ENCODE data around the gene CALCB.
A peak's percentile ranks its signal among the peaks of the same experiment; 100 is the strongest.

The CALCB gene

GRCh38 chr11:15111215-15111614 lies 37.8 kb downstream of the CALCB start:
- H3K27me3 ChIP-seq, result peaks cover 0 to 12% (median 0%) of the 10 kb centered on the region in 11 experiments; a peak in 4 of 22 replicates
- no peak for TF ChIP-seq Cebpa-rat (IDR thresholded peaks at IDR 0.05)
- peaks cover 41 to 98% (median 92%) of the 10 kb centered on the region in 10 experiments for H3K4me1 ChIP-seq
- peak overlapping the region in 8 of 11 experiments; percentile 77 to 97 (median 92); a peak in 16 of 22 replicates for H3K27ac ChIP-seq
- peak overlapping the region in 9 of 11 experiments; percentile 19 to 98 (median 90); a peak in 17 of 22 replicates for H3K4me2 ChIP-seq
- H3K9me3 ChIP-seq (replicated peaks in 1 of 11), result no peaks in the 10 kb centered on the region
- no peak overlapping the region for H3K4me3 ChIP-seq
- H3K9ac ChIP-seq, result peak overlapping the region in 4 of 11 experiments; percentile 8 to 83 (median 50); a peak in 6 of 22 replicates
- H3K36me3 ChIP-seq, result no peaks in the 10 kb centered on the region
- H4K20me1 ChIP-seq, result no peaks in the 10 kb centered on the region

GRCh38 chr11:15112131-15112541 lies 38.7 kb downstream of the CALCB start:
- Histone ChIP-seq H3K27me3 (peaks cover 0 to 12% (median 0%) of the 10 kb centered on the region in 11 experiments; a peak in 4 of 22 replicates), H3K9ac (peak overlapping the region in 8 of 11 experiments; percentile 11 to 83 (median 66); a peak in 12 of 22 replicates), H3K4me2 (peak overlapping the region in 9 of 11 experiments; percentile 72 to 98 (median 94); a peak in 18 of 22 replicates), H3K4me3 (0 out of 20 replicates have a peak overlapping the region, but pooled peaks of 1 of the 10 experiments have one; percentile 5), H4K20me1 (no peaks in the 10 kb centered on the region), H3K9me3 (replicated peaks in 1 of 11) (peaks cover 0 to 2% (median 0%) of the 10 kb centered on the region in 11 experiments; a peak in 1 of 22 replicates), H3K27ac (peak overlapping the region in 9 of 11 experiments; percentile 35 to 97 (median 91); a peak in 17 of 22 replicates), H3K36me3 (no peaks in the 10 kb centered on the region), H3K4me1 (peaks cover 38 to 94% (median 82%) of the 10 kb centered on the region in 10 experiments)
- TF ChIP-seq Cebpa-rat (IDR thresholded peaks at IDR 0.05), result no peak

- peak overlapping the region in 8 of 11 experiments; percentile 41 to 83 (median 77); a peak in 16 of 22 replicates for H3K9ac ChIP-seq
These were observed 40.0 kb downstream of the CALCB start for GRCh38 chr11:15113381-15113780.

DNA sequence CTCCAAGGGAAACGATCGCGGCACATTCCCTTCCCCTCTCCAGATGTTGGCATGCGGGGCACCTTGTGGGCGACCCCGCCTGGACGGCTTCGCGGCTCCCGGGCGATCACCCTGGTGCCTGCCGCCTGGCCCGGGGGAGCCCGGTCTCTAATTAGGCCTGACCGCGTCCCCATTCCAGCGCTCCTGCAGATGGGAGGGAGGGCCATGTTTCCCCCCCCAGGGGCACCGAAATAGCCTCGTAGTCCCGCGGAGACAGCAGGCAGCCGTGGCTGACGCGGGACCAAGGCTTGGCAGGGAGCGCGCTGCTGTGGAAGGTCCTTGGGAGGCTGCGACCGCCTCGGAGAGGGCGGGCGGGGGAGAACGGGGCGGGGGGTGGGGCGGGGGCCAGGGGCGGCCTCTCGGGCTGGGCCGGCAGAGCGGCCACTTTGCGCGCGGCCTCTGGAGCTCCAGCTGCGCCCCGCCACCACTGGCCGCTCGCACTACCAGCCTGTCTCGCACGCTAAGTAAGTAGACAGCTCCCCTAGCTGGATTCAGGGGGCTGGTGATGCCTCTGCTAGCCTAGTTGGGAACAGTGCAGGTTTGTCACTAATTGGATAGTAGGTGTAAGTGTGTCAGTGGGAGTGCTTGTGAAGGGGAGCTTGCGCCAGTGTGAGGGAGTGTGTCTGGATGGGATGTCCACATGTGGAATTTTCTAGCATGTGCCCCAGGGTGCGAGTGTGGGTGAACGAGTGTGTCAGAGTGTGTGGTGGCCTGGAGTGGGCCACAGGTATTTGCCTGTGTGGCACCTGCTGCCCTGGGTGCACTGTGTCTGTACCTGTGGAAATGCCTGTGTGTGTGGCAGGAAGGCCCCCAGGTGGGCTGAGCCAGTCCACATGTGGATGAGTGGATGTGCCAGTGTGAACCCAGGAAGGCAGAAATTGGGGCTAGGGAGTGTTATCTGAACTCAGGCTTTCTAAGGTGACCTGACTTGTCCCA lies 41.4 kb downstream of the CALCB start, which contains the start of gene INSC:
TSS of gene INSC (plus strand) at position 423 of the 975 bp plus-strand sequence. CDS start 34,252 bp downstream, outside the sequence.
- H3K9ac ChIP-seq, result peak within 1 kb of the TSS in 10 of 11 experiments; percentile 59 to 83 (median 76); a peak in 18 of 22 replicates
- H3K4me3 ChIP-seq, result peak within 1 kb of the TSS; percentile 37 to 68 (median 52); a peak in 17 of 20 replicates
- H3K9me3 ChIP-seq (replicated peaks in 1 of 11), result peaks cover 0 to 4% (median 0%) of the 10 kb centered on the region in 11 experiments; a peak in 1 of 22 replicates
- no peak for TF ChIP-seq Cebpa-rat (IDR thresholded peaks at IDR 0.05)
- H4K20me1 ChIP-seq, result no peaks in the 10 kb centered on the region
- H3K27me3 ChIP-seq, result peaks cover 0 to 12% (median 0%) of the 10 kb centered on the region in 11 experiments; a peak in 4 of 22 replicates
- peak within 1 kb of the TSS in 10 of 11 experiments; percentile 10 to 97 (median 90); a peak in 19 of 22 replicates for H3K27ac ChIP-seq
- H3K4me2 ChIP-seq, result peak within 1 kb of the TSS; percentile 87 to 98 (median 95)
- H3K36me3 ChIP-seq, result no peaks in the 10 kb centered on the region
- peaks cover 27 to 94% (median 78%) of the 10 kb centered on the region in 10 experiments for H3K4me1 ChIP-seq

More at GRCh38 chr11:15113381-15113780, 40.0 kb downstream of the CALCB start:
- peaks cover 26 to 94% (median 79%) of the 10 kb centered on the region in 10 experiments for H3K4me1 ChIP-seq
- no peaks in the 10 kb centered on the region for H3K36me3 ChIP-seq
- H3K4me3 ChIP-seq, result peak overlapping the region in 3 of 10 experiments; percentile 6 to 14 (median 12); a peak in 2 of 20 replicates
- peaks cover 0 to 12% (median 0%) of the 10 kb centered on the region in 11 experiments; a peak in 4 of 22 replicates for H3K27me3 ChIP-seq
- peak overlapping the region; percentile 80 to 98 (median 94) for H3K4me2 ChIP-seq
- peak overlapping the region in 10 of 11 experiments; percentile 16 to 97 (median 90); a peak in 19 of 22 replicates for H3K27ac ChIP-seq
- H4K20me1 ChIP-seq, result no peaks in the 10 kb centered on the region
- peaks cover 0 to 4% (median 0%) of the 10 kb centered on the region in 11 experiments; a peak in 1 of 22 replicates for H3K9me3 ChIP-seq (replicated peaks in 1 of 11)
- TF ChIP-seq Cebpa-rat (IDR thresholded peaks at IDR 0.05), result peak in 9 of 11 experiments; percentile 22 to 98 (median 91); a peak in 16 of 22 replicates

DNA sequence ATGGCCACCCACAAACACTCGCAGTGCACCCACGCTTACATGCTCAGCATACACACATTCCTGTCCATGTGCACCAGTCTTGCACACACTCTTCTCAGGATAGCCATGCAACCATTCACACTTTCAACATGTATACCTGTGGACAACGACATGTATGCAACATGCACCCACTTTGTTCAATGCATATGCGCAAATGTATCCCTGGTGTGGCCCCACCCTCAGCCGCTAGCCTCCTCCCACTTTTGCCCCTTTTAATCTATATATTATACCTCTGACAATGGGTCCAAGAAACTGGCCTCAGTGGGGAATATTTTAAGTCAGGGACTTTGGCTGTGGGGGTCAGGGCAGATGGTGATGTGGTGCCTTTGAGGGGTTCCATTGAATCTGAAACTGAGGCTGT lies 42.3 kb downstream of the CALCB start:
- H4K20me1 ChIP-seq, result no peaks in the 10 kb centered on the region
- TF ChIP-seq Cebpa-rat (IDR thresholded peaks at IDR 0.05), result no peak
- peaks cover 27 to 92% (median 73%) of the 10 kb centered on the region in 10 experiments for H3K4me1 ChIP-seq
- peak overlapping the region in 5 of 11 experiments; percentile 63 to 97 (median 96); a peak in 7 of 22 replicates for H3K27ac ChIP-seq
- H3K4me3 ChIP-seq, result no peak overlapping the region
- H3K4me2 ChIP-seq, result peak overlapping the region in 9 of 11 experiments; percentile 87 to 98 (median 94); a peak in 17 of 22 replicates
- H3K27me3 ChIP-seq, result peaks cover 0 to 12% (median 0%) of the 10 kb centered on the region in 11 experiments; a peak in 4 of 22 replicates
- no peaks in the 10 kb centered on the region for H3K36me3 ChIP-seq
- H3K9ac ChIP-seq, result no peak overlapping the region
- H3K9me3 ChIP-seq (replicated peaks in 1 of 11), result peaks cover 0 to 4% (median 0%) of the 10 kb centered on the region in 11 experiments; a peak in 1 of 22 replicates

DNA sequence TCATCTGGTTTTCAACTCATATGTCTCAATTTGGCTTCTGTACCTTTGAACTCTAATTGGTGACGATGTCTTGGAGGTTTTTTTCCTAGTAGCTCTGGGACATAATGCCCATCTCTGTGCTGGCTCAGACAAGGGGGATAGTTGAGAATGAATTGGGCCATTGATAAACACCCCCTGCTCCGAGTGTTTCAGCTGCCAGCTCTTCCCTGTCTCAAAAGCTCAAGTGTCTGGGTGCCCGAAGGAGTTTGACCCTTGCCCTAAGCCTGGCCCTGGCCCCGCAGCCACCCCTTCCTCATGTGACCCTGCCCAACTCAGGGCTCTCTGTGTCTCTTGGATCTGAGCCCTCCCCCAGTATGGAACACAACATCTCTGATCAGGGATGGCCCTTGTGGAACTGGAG lies 44.4 kb downstream of the CALCB start:
- H3K9me3 ChIP-seq (replicated peaks in 1 of 11), result peaks cover 0 to 4% (median 0%) of the 10 kb centered on the region in 11 experiments; a peak in 1 of 22 replicates
- H3K4me3 ChIP-seq, result no peak overlapping the region
- peaks cover 22 to 71% (median 52%) of the 10 kb centered on the region in 10 experiments for H3K4me1 ChIP-seq
- peak overlapping the region in 8 of 11 experiments; percentile 33 to 70 (median 57); a peak in 14 of 22 replicates for H3K4me2 ChIP-seq
- TF ChIP-seq Cebpa-rat (IDR thresholded peaks at IDR 0.05), result no peak
- no peaks in the 10 kb centered on the region for H4K20me1 ChIP-seq
- H3K9ac ChIP-seq, result no peak overlapping the region
- peaks cover 0 to 12% (median 0%) of the 10 kb centered on the region in 11 experiments; a peak in 4 of 22 replicates for H3K27me3 ChIP-seq
- peak overlapping the region in 1 of 11 experiments; percentile 46; a peak in 2 of 22 replicates for H3K27ac ChIP-seq
- H3K36me3 ChIP-seq, result no peaks in the 10 kb centered on the region

DNA sequence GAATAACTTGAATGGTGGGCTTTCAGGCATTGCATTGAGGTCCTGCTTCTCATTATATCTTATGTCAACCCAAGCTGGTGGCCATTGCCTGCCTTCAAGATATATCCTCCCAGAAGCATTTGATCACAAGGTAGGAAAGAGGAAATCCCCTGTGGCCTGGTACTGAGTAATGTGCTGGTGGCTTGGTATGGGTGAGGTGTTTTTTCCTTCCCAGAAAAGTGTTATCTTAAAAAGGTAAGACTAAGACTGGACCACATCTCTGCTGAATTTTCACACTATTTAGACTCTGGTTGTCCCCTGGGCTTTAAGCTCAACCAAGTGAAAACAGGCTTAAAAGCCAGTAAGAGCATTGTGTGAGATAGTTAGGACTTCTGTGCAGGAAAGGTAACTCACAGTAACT lies 45.0 kb downstream of the CALCB start:
- no peak for TF ChIP-seq Cebpa-rat (IDR thresholded peaks at IDR 0.05)
- Histone ChIP-seq H3K4me2 (peak overlapping the region in 9 of 11 experiments; percentile 0 to 70 (median 57); a peak in 17 of 22 replicates), H3K4me1 (peaks cover 15 to 66% (median 47%) of the 10 kb centered on the region in 10 experiments)

More for the DNA sequence above, 45.0 kb downstream of the CALCB start:
- Histone ChIP-seq H3K36me3 (no peaks in the 10 kb centered on the region), H3K4me3 (no peak overlapping the region), H3K27ac (peak overlapping the region in 3 of 11 experiments; percentile 20 to 46 (median 44); a peak in 3 of 22 replicates), H3K9me3 (replicated peaks in 1 of 11) (peaks cover 0 to 4% (median 0%) of the 10 kb centered on the region in 11 experiments; a peak in 1 of 22 replicates), H3K27me3 (peaks cover 0 to 12% (median 0%) of the 10 kb centered on the region in 11 experiments; a peak in 4 of 22 replicates), H3K9ac (peak overlapping the region in 1 of 11 experiments; percentile 51; a peak in 1 of 22 replicates), H4K20me1 (no peaks in the 10 kb centered on the region)

Data from BLaER1 treated with 17β-estradiol and CSF1 and Interleukin-3, amounts not matched to agents 10 nM and 100 nM (cell line).